Stomach (tissue), 4 donors: ENCODE results near the gene PTPRK.

ENCODE experiments used
- EP300 ChIP-seq: sonication (generic); formaldehyde crosslinking; IDR thresholded peaks from one replicate; pipeline ENCODE4 v1.6.1; 2017; ENCODE audit warnings: antibody characterized with exemption
- POLR2AphosphoS5 ChIP-seq, 3 donors: sonication (generic); formaldehyde crosslinking; IDR thresholded peaks; one replicate each; pipeline ENCODE4 v1.6.1; 2016; ENCODE audit warnings: antibody characterized with exemption in 3 of 3
- TF ChIP-seq, protein P1 (sequence below), 7 experiments: fragments of 450-650 bp in 4 of 7; fragments of 200-600 bp in 3 of 7; sonication (generic) in 3 of 7; IDR thresholded peaks; one replicate each; pipeline ENCODE4 v1.5.1; 2016 to 2019; ENCODE audit warnings: antibody characterized with exemption in 7 of 7, control low read depth in 2 of 7, mild to moderate bottlenecking in 1 of 7

GRCh38 chr6:128135325-128135724 lies 385.1 kb downstream of the PTPRK start:
- no peak for TF ChIP-seq POLR2AphosphoS5 (IDR thresholded peaks at IDR 0.05)
- no peak for TF ChIP-seq EP300
- TF ChIP-seq, protein P1, sequence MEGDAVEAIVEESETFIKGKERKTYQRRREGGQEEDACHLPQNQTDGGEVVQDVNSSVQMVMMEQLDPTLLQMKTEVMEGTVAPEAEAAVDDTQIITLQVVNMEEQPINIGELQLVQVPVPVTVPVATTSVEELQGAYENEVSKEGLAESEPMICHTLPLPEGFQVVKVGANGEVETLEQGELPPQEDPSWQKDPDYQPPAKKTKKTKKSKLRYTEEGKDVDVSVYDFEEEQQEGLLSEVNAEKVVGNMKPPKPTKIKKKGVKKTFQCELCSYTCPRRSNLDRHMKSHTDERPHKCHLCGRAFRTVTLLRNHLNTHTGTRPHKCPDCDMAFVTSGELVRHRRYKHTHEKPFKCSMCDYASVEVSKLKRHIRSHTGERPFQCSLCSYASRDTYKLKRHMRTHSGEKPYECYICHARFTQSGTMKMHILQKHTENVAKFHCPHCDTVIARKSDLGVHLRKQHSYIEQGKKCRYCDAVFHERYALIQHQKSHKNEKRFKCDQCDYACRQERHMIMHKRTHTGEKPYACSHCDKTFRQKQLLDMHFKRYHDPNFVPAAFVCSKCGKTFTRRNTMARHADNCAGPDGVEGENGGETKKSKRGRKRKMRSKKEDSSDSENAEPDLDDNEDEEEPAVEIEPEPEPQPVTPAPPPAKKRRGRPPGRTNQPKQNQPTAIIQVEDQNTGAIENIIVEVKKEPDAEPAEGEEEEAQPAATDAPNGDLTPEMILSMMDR (IDR thresholded peaks at IDR 0.05), result no peak
